Stimulated activated effector memory CD8-positive, alpha-beta T cell treated with anti-CD3 and anti-CD28 coated beads, Interleukin-12 subunit alpha, Interleukin-12 subunit beta, amount 100 ng/mL, for 72 hours (primary cell): ENCODE data around the gene APOM.

Source experiments
- ATAC-seq: fragments of 150-1000 bp; cut with Tn5 transposase; 2 replicates; pipeline ENCODE4 v1.10.0; 2021
- DNase-seq, 2 donors: peaks; one replicate each; pipeline ENCODE4 v3.0.0; 2021 to 2022; ENCODE audit warnings: low spot score in 2 of 2
- H3K27ac Mint-ChIP-seq: one replicate; pipeline ENCODE4 v1.8.0; 2022; ENCODE audit warnings: mild to moderate bottlenecking, mixed read lengths
- H3K36me3 Mint-ChIP-seq: one replicate; pipeline ENCODE4 v1.8.0; 2022; ENCODE audit warnings: mild to moderate bottlenecking, mixed read lengths
- H3K4me1 Mint-ChIP-seq: one replicate; pipeline ENCODE4 v1.8.0; 2022; ENCODE audit warnings: mixed read lengths
- H3K4me3 Mint-ChIP-seq: one replicate; pipeline ENCODE4 v1.8.0; 2022; ENCODE audit warnings: mild to moderate bottlenecking, mixed read lengths
- H3K9me3 Mint-ChIP-seq: one replicate; pipeline ENCODE4 v1.8.0; 2022; ENCODE audit warnings: mixed read lengths

APOM gene

DNA sequence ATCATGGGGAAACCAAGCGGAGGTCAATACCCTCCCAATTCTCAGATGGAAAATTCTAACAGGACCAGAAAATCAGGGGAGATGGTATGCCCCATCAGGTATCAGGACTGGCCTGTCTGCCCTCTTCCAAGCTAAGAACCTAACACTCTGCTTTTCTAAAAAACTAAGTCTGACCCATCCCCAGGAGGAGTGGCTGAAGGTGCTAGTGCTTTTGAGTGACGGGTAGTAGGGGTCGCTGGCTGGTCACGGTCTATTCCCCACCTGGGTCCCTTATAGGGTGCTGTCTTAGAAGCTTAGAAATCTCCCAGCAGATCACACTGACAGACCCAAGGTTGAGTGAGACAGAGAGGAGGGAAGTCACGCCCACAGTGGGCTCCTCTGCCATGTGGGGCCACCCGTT is 37.8 kb downstream of the APOM start:
- H3K36me3 Mint-ChIP-seq: peaks cover 87% of the 10 kb centered on the region
- no peaks in the 10 kb centered on the region for H3K9me3 Mint-ChIP-seq
- no peak for DNase-seq
- ATAC-seq: no peak
- no peak overlapping the region for H3K4me3 Mint-ChIP-seq
- H3K27ac Mint-ChIP-seq: no peak overlapping the region
- peaks cover 21% of the 10 kb centered on the region for H3K4me1 Mint-ChIP-seq

DNA sequence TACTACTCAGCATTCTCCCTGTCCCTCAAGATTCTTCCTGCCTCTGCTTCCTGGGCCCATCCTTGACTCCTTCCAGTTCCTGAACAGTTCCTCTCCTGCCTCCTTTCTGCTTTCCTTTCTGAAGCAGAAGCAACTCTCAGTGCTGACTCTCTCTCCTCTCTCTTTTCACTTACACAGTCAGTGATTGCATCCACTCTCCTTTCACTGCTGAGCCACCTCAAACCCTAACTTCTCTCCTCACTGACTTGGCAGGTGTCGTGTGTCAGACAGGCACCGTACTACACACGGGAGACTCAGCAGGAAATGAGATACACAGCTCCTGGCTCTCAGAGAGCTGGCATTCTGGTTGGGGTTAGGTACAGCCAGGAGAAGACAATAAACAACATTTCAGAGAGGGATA is 41.9 kb downstream of the APOM start:
- Mint-ChIP-seq H3K4me1 (peaks cover 31% of the 10 kb centered on the region), H3K4me3 (peak overlapping the region; percentile 3), H3K27ac (peak overlapping the region; percentile 83), H3K9me3 (no peaks in the 10 kb centered on the region), H3K36me3 (peaks cover 95% of the 10 kb centered on the region)
- ATAC-seq: peak; percentile 85
- DNase-seq: no peak

DNA sequence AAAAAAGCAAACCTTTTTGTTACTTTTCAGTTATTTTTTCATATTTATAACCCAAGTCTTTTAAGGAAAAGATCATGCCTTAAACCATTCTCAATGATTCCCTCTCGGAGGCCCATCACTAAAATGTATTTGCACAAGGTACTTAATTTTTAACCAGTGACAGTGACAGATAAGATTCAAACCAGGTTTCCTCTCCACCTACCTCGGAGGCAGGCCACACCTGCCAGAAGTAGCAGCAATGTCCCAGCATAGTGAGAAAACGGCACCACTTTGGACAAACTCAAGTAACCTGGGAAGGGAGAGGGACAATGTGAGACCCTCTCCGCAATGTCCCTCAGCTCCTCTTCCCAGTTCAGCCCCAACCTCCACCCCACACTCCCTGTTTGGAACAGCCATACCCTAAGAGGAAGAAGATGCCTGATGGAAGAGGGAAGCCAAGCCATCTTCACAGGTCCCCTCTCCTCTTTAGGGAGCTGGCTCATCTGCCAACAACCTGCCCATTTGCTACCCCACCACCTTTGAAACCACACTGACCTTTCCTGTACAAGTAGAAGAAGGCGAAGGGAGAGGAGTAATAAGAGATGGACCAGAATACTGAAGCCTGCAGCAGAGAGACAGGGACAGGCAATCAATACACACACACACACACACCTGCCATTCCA is 45.2 kb downstream of the APOM start:
- Mint-ChIP-seq H3K4me1 (peaks cover 38% of the 10 kb centered on the region), H3K9me3 (no peaks in the 10 kb centered on the region), H3K4me3 (peak overlapping the region; percentile 94), H3K36me3 (peaks cover 66% of the 10 kb centered on the region), H3K27ac (peak overlapping the region; percentile 95)
- no peak for ATAC-seq
- no peak for DNase-seq

DNA sequence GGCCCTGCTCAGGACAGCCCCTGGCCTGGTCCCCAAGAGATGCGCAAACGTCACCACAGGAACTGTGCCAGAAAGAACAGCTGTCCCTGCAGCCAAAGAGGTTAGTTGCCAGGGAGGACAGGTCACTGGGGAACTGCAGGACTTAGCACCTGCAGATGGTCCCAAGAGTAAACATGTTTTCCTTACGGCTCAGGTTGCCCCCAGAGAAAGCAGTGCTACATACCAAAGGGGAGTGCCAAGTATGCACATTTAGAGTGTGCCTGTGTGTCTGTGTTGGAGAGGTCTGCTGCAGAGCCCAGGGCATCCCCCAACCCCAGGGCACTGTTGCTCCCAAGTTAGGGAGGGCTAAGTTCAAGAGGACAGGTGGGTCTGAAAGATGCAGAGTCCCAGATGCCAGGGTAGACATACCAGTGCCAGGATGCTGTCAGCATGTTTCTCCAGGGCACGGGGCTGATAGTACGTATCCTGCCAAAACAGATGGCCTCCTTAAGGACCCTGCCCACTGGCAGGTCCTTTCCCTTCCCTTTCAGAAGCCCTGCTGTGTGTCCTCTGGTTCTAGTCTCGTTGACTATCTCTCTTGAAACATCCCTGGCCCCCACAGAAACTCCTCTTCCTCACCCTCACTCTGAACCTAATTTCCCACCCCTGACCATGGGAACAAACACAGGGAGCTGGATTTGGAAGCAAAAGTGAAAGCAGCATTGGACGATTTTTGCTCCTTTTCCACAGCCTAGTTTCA is 46.1 kb downstream of the APOM start:
- H3K9me3 Mint-ChIP-seq: no peaks in the 10 kb centered on the region
- H3K4me3 Mint-ChIP-seq: peak overlapping the region; percentile 94
- ATAC-seq: no peak
- peaks cover 56% of the 10 kb centered on the region for H3K36me3 Mint-ChIP-seq
- H3K4me1 Mint-ChIP-seq: peaks cover 38% of the 10 kb centered on the region
- peak overlapping the region; percentile 95 for H3K27ac Mint-ChIP-seq
- DNase-seq: no peak

DNA sequence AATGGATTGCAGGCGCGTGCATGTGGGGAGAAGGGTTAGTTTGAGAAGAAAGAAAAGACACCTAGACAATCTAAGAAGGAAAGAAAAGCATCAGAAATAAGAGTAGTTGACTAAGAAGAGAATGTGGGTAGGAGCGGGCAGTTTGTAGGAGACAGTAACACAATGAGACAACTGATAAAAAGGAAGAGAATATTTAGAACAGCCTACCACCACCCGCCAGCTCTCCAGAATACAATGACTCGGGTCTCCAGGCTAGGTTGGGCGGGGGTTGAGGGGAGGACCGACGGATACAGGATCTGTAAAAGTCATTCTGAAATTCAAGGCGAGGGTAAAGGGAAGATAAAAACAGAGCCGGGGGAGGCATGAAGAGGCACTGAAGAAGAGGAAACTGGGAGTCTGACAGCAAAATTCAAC is 46.7 kb downstream of the APOM start:
- H3K4me1 Mint-ChIP-seq: peaks cover 33% of the 10 kb centered on the region
- peak; percentile 27 for ATAC-seq
- peak overlapping the region; percentile 95 for H3K27ac Mint-ChIP-seq
- H3K9me3 Mint-ChIP-seq: no peaks in the 10 kb centered on the region
- peak overlapping the region; percentile 94 for H3K4me3 Mint-ChIP-seq
- H3K36me3 Mint-ChIP-seq: peaks cover 50% of the 10 kb centered on the region
- DNase-seq: no peak

DNA sequence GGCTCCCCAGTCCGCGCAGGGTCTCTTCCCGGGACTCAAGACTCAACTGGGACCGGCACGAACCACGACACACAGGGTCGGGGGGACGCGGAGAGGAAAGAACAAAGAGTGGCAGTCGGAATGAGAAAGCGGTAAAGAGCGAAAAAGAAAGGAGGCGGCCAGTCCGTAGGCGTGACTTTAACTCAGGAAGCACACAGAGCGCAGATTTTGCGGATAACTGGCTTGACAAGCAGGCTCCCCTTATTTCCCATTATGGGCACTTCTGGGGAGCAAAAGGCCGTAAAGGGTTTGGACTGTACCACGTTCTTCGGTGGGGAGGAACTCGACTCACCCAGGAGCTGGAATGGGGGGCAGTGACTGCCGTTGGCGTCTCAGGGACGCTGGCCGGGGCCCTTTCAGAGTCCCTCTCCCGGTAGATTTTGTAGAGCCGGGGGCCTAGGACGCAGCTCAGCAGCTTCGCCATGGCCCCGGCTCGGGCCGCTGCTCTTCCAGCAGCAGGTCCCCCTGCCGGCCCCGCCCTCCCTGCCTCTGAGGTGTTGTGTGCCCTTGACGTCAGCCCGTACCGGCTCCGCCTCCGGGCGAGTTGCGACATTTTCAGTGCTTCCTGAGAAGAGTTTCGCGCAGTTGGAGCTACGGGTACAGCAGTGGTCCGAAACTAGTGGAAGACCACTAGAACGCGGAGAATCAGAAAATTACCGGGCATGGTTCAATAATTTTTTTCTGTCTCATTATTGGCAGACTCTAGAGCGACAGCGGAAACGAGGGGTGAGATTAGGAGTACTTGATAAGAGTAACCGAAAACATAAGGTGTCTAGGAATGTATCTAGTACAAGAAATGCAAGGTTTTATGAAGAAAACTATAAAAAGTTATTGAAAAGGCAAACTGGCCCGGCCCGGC is 47.4 kb downstream of the APOM start, which contains the start of gene ABHD16A:
ABHD16A (minus strand) TSS at position 506 of the 898 bp plus-strand sequence; CDS start at position 463, 43 bp downstream.
- Mint-ChIP-seq H3K27ac (peak within 1 kb of the TSS; percentile 95), H3K9me3 (no peaks in the 10 kb centered on the region), H3K4me1 (peaks cover 26% of the 10 kb centered on the region), H3K4me3 (peak within 1 kb of the TSS; percentile 94), H3K36me3 (peaks cover 44% of the 10 kb centered on the region)
- peak; percentile 85 to 95 for DNase-seq
- peak; percentile 97 for ATAC-seq

DNA sequence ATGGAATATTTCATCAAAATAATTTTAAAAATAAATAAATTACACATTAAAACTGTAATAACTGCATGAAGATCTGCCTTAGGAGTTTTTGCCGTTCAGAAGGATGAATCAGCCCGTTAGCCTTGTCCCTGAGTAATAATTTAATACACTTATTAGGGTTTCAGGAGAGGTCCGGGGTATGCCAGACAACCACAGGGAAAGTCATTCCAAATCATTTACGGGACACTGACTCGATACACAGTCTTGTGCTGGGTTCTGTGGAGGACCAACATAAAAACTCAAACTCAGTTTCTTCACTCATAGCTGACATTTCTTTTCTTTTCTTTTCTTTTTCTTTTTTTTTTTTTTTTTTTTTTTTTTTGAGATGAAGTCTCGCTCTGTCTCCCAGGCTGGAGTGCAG is 50.2 kb downstream of the APOM start:
- no peak overlapping the region for H3K27ac Mint-ChIP-seq
- peaks cover 29% of the 10 kb centered on the region for H3K4me1 Mint-ChIP-seq
- H3K4me3 Mint-ChIP-seq: no peak overlapping the region
- no peak for ATAC-seq
- no peak for DNase-seq
- H3K36me3 Mint-ChIP-seq: peaks cover 15% of the 10 kb centered on the region
- no peaks in the 10 kb centered on the region for H3K9me3 Mint-ChIP-seq

DNA sequence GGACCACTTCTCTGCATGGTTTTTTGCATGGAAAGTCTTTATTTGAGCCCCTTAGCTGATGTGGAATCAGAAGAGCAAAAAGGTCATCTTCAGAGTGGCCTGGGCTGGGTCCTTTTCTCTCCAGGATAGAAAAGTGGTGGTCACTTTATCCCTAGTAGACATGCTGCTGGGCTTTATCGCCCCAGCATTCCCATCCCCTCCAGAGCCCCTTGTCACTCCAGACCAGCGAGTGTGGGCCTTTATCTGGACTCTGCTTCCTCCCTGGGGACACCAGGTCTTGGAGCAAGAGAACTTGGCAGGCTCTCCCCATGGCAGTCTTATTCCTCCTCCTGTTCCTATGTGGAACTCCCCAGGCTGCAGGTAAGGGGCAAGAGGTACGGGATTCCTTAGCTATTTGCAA is 50.9 kb downstream of the APOM start, which contains the start of gene LY6G6F:
LY6G6F (plus strand) TSS at position 268 of the 400 bp plus-strand sequence; CDS start at position 309, 41 bp downstream.
- no peak for ATAC-seq
- H3K36me3 Mint-ChIP-seq: peaks cover 8% of the 10 kb centered on the region
- H3K4me1 Mint-ChIP-seq: peaks cover 29% of the 10 kb centered on the region
- DNase-seq: no peak
- H3K4me3 Mint-ChIP-seq: no peak within 1 kb of the TSS
- no peaks in the 10 kb centered on the region for H3K9me3 Mint-ChIP-seq
- H3K27ac Mint-ChIP-seq: no peak within 1 kb of the TSS

DNA sequence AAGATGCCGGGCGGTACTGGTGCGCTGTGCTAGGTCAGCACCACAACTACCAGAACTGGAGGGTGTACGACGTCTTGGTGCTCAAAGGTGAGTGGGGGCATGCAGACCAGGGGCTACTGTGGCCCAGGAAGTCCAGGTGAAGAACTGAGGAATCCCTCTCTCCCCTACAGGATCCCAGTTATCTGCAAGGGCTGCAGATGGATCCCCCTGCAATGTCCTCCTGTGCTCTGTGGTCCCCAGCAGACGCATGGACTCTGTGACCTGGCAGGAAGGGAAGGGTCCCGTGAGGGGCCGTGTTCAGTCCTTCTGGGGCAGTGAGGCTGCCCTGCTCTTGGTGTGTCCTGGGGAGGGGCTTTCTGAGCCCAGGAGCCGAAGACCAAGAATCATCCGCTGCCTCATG is 52.0 kb downstream of the APOM start:
- Mint-ChIP-seq H3K36me3 (peaks cover 2% of the 10 kb centered on the region), H3K9me3 (no peaks in the 10 kb centered on the region), H3K27ac (no peak overlapping the region), H3K4me3 (no peak overlapping the region), H3K4me1 (peaks cover 24% of the 10 kb centered on the region)
- DNase-seq (no peak), ATAC-seq (no peak)
